Hematopoietic multipotent progenitor cell treated with erythropoietin and hydrocortisone succinate and interleukin-3 and kit ligand, for 4 days (in vitro differentiated cells): Measurements from ENCODE around the gene EHMT1.
A peak's percentile ranks its signal among the peaks of the same experiment; 100 is the strongest.

Source experiments
- DNase-seq: peaks from one replicate; pipeline ENCODE4 v3.0.0-alpha.2; 2015

Gene EHMT1

GRCh38 chr9:137648396-137648795 lies 29.6 kb downstream of the EHMT1 start:
- DNase-seq, result no peak

DNA sequence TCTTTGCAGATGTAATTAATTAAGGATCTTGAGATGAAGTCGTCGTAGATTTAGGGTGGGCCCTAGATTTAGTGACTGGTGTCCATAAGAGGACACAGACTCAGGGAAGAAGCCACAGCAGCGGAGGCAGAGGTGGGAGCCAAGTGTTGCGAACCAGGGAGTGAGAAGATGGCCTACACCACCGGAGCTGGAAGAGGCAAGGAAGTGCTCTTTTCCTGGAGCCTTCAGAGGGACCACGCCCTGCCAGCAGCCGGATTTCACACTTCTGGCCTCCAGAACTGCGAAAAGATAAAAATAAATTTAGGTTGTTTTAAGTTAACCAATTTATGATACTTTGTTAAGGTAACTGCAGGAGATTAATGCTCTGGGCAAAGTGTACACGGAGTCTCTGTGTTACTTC lies 30.7 kb downstream of the EHMT1 start:
- DNase-seq, result no peak

- no peak for DNase-seq
These were observed 31.5 kb downstream of the EHMT1 start for GRCh38 chr9:137650259-137650658.

DNA sequence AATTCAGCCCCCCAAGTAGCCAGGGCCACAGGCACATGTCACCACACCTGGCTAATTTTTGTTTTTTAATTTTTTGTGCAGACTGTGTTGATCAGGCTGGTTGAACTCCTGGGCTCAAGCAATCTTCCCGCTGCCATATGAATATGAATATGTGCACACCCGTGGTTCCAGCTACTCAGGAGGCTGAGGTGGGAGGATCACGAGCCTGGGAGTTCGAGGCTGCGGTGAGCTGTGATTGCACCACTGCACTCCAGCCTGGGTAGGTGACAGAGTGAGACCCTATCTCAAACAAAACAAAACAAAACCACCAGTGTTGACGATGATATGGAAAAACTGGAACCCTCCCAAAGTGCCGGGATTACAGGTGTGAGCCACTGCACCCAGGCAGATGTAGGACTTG lies 32.0 kb downstream of the EHMT1 start:
- no peak for DNase-seq

- no peak for DNase-seq
These were observed 37.6 kb downstream of the EHMT1 start for GRCh38 chr9:137656416-137656815.

- no peak for DNase-seq
These were observed 38.8 kb downstream of the EHMT1 start for GRCh38 chr9:137657606-137658005.

DNA sequence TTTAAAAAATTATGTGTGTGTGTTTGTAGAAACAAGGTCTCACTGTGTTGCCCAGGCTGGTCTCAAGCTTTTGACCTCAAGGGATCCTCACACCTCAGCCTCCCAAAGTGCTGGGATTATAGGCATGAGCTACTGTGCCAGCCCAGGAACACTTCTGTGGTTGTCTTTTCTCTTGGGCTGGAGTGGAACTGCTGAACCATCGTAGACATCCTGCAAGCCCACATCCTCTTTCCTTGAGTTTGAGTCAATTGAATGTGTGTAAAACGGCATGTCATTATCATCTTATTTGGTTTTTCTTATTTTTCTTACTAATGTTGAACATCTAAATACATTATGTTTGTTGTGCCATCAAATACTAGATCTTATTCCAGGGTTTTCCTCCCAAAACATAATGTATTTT lies 40.0 kb downstream of the EHMT1 start:
- DNase-seq, result peak; percentile 41

- no peak for DNase-seq
These were observed 41.3 kb downstream of the EHMT1 start for GRCh38 chr9:137660144-137660543.

GRCh38 chr9:137663584-137663983 lies 44.8 kb downstream of the EHMT1 start:
- no peak for DNase-seq

DNA sequence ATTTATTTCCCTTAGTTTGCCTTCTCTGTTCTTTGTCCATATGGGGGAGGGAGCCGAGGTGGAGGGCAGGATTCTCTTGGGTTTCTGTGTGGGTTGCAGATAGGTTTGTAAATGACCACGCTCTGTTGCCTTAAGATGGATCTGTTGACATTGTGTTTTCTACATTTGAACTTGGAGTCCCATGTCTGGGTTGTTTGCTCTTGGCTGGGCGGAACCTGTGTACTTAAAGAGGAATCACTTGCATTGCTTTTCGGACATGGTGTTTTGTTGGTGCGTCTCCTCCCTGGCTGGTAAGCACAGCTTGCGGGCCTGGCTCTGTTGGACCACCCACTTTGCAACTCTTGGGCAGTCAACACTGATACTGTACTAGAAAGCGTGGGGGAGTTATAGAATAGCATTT lies 45.9 kb downstream of the EHMT1 start:
- peak; percentile 38 for DNase-seq

DNA sequence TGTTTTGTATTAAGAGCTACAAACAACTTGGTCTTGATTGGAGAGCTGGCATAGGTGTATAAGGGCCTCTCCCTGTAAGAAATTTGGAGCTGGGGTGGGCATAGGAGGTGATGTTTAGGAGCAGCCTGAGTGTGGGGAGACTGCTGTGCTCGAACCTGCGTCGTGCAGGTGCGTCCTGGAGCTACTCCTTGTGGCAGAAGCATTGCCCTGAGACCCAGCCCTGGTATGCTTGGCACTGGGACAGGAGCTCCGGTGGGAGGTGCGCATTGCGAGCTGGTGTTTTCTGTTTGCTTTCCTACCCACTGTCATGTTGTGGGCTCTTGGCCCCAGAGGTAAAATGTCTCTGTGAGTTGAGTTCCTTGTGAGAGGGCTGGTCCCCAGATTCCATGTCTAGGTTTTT lies 46.4 kb downstream of the EHMT1 start:
- no peak for DNase-seq

DNA sequence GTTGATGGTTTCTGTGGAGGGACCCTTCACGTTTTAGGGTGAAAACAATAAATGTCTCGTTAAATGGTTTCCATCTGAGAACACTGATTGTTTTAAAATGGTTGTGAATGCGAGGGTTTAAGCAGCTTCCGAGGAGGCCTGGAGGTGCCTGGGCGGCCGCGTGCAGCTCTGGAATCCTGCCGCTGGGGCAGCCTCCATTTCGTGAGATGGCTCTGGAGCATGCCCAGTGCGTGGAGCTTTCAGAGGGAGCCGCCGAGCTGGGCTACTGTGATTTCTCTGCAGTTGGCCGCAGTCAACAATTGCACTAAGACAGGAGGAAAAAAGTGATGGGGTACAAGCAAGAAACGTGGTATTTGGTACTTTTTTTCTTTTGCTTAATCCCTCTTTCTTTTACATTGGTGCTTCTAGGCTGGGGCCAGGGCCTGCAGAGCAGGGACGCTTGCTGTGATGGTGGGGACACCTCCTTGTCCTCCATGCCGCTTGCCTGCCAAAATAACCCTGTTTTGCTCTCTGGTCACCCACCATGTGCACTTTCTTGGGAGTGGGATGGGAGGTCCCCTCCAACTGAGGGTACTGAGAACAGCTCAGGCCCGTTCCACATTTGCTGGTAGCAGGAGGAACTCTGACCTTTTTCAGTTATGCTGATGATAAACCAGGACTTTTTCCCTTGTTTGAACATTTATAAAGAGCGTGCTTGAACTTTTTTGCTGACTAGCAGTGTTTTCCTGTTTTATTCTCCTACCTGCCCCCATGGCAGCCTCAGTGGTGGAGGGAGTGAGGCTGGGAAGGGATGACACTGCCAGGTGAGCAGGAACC lies 47.1 kb downstream of the EHMT1 start:
- no peak for DNase-seq

DNA sequence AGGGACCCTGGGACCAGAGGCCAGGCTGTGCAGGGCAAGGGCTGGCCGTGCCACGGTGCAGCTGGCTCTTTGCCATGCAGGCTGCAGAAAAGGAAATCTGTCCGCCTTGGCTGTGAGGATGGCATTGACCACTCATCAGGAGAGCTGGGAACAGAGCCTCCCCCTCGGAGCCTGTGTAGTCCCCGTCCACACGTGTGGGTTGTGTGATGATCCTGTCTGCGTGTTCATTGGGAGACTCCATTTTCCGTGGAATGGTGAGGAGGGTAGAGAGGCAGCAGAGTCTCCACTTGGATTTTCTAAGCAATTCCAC lies 47.7 kb downstream of the EHMT1 start:
- DNase-seq, result no peak

DNA sequence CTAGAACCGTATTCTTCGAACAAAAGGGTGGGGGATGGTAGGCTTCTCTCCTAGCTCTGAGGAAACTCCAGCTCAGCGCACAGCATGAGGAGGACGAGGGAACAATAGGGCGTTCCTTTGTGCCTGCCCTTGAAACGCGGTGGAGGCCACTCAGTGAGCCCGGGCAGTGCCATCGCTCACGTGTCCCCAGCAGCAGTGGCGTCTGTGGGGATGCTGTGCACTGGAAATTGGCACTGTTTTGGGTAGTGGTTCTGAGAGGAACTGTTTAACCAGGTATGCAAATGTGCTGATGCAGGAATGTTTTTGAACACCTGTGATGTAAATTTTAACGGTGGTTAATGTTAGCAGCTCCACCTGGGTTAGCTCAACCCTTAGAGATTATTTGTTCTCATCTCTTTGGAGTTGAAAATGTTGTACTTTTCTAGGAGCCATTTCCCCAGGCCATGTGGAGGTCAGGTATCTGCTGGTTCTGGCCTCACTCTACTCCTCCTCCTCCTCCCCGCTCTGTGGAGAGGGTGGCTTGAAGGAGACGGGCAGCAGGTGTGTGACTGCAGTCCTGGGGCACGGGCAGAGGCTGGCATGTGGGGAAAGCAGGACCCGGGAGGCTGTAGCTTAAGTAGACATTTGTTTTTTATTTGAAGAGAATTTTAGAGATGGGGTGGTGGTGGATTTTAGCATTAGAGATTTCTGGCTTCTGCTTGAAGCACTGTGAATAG lies 48.3 kb downstream of the EHMT1 start:
- DNase-seq, result no peak

- DNase-seq, result no peak
These were observed 49.4 kb downstream of the EHMT1 start for GRCh38 chr9:137668203-137668602.

GRCh38 chr9:137669261-137669672 lies 50.5 kb downstream of the EHMT1 start:
- peak; percentile 63 for DNase-seq

- DNase-seq, result peak; percentile 71
These were observed 51.8 kb downstream of the EHMT1 start for GRCh38 chr9:137670391-137671195.

DNA sequence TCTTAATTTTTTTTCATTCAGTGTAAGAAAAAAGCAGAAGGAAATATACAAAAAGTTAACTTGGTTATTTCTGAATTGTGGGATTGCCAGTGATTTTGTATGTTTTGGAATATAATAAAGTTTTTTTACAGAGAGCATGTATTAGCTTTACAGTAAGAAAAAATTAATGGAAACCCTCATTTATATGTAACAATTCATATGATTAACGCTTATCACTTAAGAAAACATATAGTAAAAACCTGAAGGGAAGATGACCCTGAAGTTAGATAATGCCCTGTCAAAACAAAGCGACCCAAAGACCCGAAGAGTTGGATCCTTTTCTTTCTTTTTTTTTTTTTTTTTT lies 52.4 kb downstream of the EHMT1 start:
- DNase-seq, result no peak

DNA sequence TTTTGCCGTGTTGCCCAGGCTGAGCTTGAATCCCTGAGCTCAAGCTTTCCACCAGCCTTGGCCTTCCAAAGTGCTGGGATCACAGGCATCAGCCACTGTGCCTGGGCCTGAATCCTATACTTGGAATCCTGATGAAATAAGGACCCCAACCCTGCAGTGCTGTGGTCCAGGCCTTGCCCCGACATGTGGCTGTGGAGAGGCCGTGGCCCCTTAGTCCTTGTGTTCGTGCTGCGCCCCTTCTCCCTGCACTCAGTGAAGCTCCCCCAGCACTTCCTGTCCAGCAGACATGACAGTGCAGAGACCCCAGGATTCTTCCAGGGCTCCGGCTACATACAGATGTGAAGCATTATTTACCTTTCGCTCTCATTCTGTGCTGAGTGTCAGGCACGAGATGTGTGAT lies 52.9 kb downstream of the EHMT1 start:
- DNase-seq, result no peak

- DNase-seq, result peak; percentile 88
These were observed 54.3 kb downstream of the EHMT1 start for GRCh38 chr9:137672907-137673791.

GRCh38 chr9:137673886-137674285 lies 55.1 kb downstream of the EHMT1 start:
- no peak for DNase-seq

DNA sequence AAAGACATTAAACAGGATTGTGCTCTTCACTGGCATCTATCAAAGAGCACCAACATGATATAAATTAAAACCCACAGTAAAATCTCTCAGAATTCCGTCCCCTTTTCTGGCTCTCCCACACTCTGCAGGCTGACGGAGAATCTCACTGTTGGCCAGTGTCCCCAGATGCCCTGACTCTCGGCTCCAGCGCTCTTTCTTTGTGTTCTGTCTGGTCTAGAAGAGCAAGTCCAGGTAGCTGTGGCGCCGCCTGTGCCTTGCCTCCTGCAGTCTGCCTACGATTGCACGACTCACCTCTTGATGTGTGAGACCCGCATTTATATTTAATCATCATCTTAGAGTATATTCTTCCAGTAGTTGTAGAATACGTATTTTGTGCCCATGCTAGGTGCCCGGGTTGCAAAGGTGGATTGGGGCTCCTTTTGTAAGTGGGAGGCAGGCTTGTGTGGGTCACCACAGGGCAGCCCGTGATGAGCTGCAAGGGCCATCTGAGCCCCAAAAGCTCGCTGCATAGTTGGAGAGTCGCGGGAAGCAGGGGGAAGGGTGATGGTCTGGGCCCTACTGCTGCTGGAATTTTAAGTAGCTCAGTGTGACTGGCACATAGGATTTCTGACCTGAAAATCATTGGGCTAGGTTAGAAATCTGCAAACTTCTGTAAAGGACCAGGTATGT lies 55.6 kb downstream of the EHMT1 start:
- DNase-seq, result no peak
